GM10847 (cell line): ENCODE data around the gene WFS1.

Source experiments
- POLR2A ChIP-seq: IDR thresholded peaks from 2 replicates; pipeline ENCODE4 v1.6.1; 2011; ENCODE audit not compliant: insufficient read length; ENCODE audit errors: extremely low read depth

Gene WFS1

DNA sequence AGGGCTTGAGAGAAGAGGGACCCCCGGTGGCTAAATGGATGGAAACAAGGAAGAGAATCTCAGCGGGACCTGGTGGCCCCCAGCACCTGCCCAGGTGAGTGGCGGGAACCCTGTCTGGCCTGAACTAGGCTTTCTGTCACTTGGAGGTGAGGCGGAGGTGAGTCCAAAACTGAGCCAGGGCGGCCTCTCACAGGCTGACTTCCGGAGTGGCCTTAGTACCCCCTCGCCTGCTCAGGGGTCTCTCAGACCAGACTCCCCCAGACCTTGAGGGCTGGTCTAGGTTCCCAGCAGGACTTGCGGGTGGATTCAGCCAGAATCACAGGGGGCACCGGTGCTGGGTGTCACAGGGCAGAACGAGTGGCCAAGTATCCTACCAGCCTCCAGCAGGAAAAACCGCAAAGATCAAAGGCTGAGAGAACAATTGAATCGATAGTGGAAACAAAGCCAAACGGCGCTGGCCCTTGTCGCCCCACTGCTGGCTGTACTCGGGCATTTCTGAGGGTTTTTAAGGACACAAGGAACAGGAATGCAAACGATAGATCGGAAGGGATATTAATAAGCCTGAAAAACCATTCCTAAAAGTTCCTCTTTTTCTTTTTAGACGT, 67.8 kb downstream of the WFS1 start:
- no peak for TF ChIP-seq POLR2A

DNA sequence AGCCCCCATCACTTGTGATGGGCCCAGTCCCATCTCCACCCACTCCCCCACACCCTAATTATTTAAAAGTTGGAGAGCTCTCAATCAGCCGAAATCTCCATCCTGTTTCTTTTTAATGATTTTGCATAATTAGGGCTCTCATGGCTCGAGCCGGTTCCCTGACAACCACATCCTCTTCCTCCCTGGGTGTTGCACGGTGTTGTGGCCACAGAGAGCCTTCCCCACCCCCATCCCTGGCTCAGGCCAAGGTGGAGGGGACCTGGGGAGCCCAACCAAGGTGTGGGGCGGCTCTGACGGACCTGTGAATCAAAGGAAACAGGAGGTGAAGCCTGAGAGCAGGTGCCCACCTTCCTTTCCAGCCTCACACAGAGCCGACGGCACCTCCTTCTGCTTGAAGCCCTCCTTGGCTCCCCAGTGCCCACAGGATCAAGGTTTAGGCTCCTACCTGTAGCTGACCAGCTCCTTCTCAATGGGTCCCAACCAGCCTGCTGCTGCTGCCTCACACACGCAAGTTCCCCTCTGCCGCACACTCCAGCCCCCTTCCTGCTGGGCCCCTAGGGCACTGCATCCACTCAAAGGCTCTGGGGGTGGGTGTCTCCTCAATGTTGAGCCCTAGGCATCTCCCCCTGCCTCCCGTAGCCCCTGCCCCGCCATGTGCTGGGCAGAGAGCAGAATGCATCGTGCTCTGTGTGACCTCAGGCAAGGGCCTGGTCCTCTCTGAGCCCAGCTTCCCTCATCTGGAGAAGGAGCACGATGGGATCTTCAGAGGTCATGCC, 68.7 kb downstream of the WFS1 start:
- no peak for TF ChIP-seq POLR2A

GRCh38 chr4:6338951-6339817, 69.5 kb downstream of the WFS1 start:
- no peak for TF ChIP-seq POLR2A

GRCh38 chr4:6339818-6340445, 70.3 kb downstream of the WFS1 start:
- TF ChIP-seq POLR2A, result no peak

DNA sequence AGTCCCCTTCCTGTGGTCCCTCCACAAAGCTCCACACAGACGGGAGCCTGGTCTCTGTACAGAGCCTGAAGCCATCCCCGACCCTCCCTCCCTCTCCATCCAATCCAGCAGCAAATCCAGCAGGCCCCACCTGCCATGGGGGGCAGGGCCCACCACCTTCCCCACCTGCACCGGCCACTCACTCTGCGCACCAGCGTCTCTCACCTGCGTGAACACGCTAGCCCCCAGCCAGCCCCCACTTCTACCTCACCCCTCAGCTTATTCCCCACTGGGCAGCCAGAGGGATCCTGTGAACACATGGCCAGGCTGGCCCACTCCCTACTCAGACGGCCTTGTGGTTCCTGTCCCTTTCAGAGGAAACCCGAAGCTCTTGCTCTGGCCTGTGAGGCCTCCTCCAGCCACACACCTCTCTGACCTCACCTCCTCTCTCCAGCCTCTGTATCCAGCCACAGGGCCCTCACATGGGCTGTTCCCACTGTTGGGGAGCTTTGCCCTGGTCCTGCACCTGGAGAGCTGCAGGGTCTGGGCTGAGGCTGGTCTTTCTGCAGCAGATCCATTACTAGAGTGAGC, 70.9 kb downstream of the WFS1 start:
- no peak for TF ChIP-seq POLR2A

DNA sequence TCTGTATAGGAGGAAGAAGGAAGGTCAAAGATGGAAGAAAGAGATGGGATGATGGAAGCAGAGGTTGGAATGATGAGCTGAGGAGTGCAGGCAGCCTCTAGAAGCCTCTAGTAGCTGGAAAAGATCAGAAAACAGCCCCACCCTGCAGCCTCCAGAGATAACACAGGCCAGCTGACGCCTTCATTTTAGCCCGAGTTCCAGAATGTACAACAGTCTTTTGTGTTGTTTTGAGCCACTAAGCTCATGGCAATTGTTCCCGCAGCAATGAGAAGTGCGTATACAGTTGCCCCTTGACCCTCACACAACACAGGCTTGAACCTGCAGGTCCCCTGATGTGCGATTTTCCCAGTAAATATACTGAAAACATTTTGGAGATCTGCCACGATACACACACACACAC, 72.0 kb downstream of the WFS1 start:
- no peak for TF ChIP-seq POLR2A

GRCh38 chr4:6342530-6343293, 73.1 kb downstream of the WFS1 start:
- no peak for TF ChIP-seq POLR2A

- TF ChIP-seq POLR2A, result no peak
These were observed 74.3 kb downstream of the WFS1 start for GRCh38 chr4:6343939-6344408.

DNA sequence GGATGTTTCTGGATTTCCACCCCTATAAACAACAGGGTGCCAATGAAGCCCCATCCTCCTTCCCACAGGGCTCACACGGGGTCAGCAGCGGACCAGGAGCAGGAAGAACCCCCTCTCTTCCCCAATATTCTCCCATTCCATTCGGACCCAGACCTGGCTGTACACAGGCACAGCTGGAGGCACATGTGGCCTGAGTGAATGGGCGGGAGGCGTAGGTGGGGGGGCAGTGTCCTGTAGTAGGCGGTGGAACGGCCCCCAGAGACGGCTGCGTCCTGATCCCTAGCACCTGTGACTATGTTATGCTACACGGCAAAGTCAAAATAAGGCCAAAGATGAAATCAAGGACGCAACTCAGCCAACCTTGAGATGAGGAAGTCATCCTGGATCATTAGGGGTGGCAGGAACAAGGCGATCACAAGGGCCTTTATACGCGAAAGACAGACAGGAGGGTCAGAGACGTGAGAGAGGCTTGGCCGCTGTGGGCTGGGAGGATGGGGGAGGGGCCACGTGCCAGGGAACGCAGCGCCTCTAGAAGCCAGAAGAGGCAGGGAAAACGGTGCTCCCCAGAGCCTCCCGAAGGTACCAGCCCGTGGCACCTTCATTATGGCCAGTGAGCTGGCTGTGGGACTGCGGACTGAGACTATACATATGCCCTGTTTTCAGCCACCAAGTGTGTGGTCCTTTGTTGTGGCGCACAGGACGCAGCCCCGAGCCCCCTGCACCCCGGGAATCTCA, 75.6 kb downstream of the WFS1 start:
- no peak for TF ChIP-seq POLR2A

GRCh38 chr4:6345866-6346265, 76.2 kb downstream of the WFS1 start:
- TF ChIP-seq POLR2A, result no peak

DNA sequence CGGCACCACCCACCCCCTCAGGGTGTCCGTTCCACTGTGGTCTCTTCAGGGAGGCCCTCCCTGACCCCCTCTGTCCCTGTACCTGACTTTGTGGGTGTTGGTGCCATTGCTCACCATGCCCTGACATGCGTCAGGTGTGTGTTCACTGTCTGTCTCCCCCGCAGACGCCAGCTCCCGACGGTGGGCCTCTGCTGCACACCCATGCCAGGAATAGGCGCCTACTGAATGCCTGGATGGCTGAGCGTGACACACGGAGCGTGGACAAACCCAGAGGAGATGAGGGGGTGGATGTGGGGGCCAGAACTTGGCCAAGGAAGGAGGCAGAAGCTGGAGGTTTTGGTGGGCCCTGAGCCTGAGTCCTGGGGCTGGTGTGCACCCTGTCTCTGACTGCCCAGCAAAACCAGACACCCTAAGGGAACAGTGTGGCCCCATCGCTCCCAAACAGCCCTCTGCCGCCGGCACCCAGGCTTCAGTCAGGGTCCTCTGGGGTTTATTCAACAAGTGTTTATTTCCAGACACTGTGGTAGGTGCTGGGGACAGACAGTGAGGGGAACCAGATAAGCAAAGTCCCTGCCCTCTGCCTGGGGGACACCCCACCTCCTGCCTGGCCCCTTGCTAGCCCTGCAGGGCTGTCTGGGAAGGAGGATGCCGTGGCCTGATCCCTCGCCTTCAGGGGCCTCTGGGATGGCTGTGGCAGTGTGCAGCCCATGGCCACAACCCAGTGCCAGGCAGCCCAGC, 76.9 kb downstream of the WFS1 start:
- no peak for TF ChIP-seq POLR2A

GRCh38 chr4:6347511-6348045, 77.9 kb downstream of the WFS1 start:
- TF ChIP-seq POLR2A, result no peak

- no peak for TF ChIP-seq POLR2A
These were observed 78.8 kb downstream of the WFS1 start for GRCh38 chr4:6348408-6348807.
